HAP-1 (cell line): ENCODE results near the gene ARPP21.

Source experiments
- DNase-seq, 2 experiments: peaks; one replicate each; pipeline ENCODE4 v3.0.0-alpha.2; 2016 to 2020; ENCODE audit warnings: low spot score in 2 of 2
- H3K27me3 ChIP-seq: fragments of 250-450 bp; sonication (Bioruptor Pico); 2 replicates; pipeline ENCODE4 v1.5.1; 2020; ENCODE audit warnings: low read depth, mild to moderate bottlenecking, moderate library complexity
- H3K36me3 ChIP-seq: fragments of 250-450 bp; sonication (Bioruptor Pico); replicated peaks from 2 replicates; pipeline ENCODE4 v1.5.1; 2020; ENCODE audit warnings: mild to moderate bottlenecking
- H3K4me1 ChIP-seq: fragments of 250-450 bp; sonication (Bioruptor Pico); 2 replicates; pipeline ENCODE4 v1.5.1; 2020; ENCODE audit warnings: mild to moderate bottlenecking
- H3K4me3 ChIP-seq: fragments of 250-450 bp; sonication (Bioruptor Pico); 2 replicates; pipeline ENCODE4 v1.5.1; 2020; ENCODE audit warnings: mild to moderate bottlenecking, moderate library complexity
- H3K9me3 ChIP-seq: fragments of 250-450 bp; sonication (Bioruptor Pico); 2 replicates; pipeline ENCODE4 v1.5.1; 2020; ENCODE audit warnings: mild to moderate bottlenecking, moderate library complexity
- in situ Hi-C: fragments of 300-500 bp; cut with MboI; formaldehyde crosslinking; loops from 3 replicates; pipeline ENCODE4 v1.14.3; 2020; ENCODE audit warnings: low sequenced_read_pairs, inconsistent platforms, mixed read lengths

Gene ARPP21

GRCh38 chr3:35739964-35740527, 100.7 kb downstream of the ARPP21 start:
- Histone ChIP-seq H3K36me3 (no peaks in the 10 kb centered on the region), H3K27me3 (0 out of 2 replicates have a peak, but pooled peaks cover 2% of the 10 kb centered on the region), H3K4me1 (no peaks in the 10 kb centered on the region), H3K9me3 (no peaks in the 10 kb centered on the region), H3K4me3 (no peak overlapping the region)
- in situ Hi-C loops = no loop called here
- no peak for DNase-seq

GRCh38 chr3:35743218-35743617, 103.9 kb downstream of the ARPP21 start:
- H3K9me3 ChIP-seq = no peaks in the 10 kb centered on the region
- no peak for DNase-seq
- 0 out of 2 replicates have a peak, but pooled peaks cover 2% of the 10 kb centered on the region for H3K27me3 ChIP-seq
- H3K36me3 ChIP-seq = no peaks in the 10 kb centered on the region
- in situ Hi-C loops = no loop called here
- H3K4me1 ChIP-seq = no peaks in the 10 kb centered on the region
- H3K4me3 ChIP-seq = no peak overlapping the region

GRCh38 chr3:35744419-35744818, 105.1 kb downstream of the ARPP21 start:
- no peaks in the 10 kb centered on the region for H3K36me3 ChIP-seq

GRCh38 chr3:35745351-35745750, 106.0 kb downstream of the ARPP21 start:
- H3K4me1 ChIP-seq = no peaks in the 10 kb centered on the region
- H3K4me3 ChIP-seq = no peak overlapping the region
- no peak for DNase-seq
- in situ Hi-C loops = no loop called here
- no peaks in the 10 kb centered on the region for H3K9me3 ChIP-seq
- 0 out of 2 replicates have a peak, but pooled peaks cover 2% of the 10 kb centered on the region for H3K27me3 ChIP-seq
- no peaks in the 10 kb centered on the region for H3K36me3 ChIP-seq

More at GRCh38 chr3:35744419-35744818, 105.1 kb downstream of the ARPP21 start:
- DNase-seq = no peak
- Histone ChIP-seq H3K4me1 (no peaks in the 10 kb centered on the region), H3K27me3 (0 out of 2 replicates have a peak, but pooled peaks cover 2% of the 10 kb centered on the region), H3K9me3 (no peaks in the 10 kb centered on the region), H3K4me3 (no peak overlapping the region)
- in situ Hi-C loops = no loop called here

- no peak overlapping the region for H3K4me3 ChIP-seq
- H3K4me1 ChIP-seq = peaks cover 5% of the 10 kb centered on the region
- H3K36me3 ChIP-seq = no peaks in the 10 kb centered on the region
- no peaks in the 10 kb centered on the region for H3K9me3 ChIP-seq
- no peak for DNase-seq
- H3K27me3 ChIP-seq = 0 out of 2 replicates have a peak, but pooled peaks cover 2% of the 10 kb centered on the region
- in situ Hi-C loops = no loop called here
Measured at GRCh38 chr3:35745802-35746484, 106.6 kb downstream of the ARPP21 start.

- 0 out of 2 replicates have a peak, but pooled peaks cover 2% of the 10 kb centered on the region for H3K27me3 ChIP-seq
- no peaks in the 10 kb centered on the region for H3K36me3 ChIP-seq
- no peak overlapping the region for H3K4me3 ChIP-seq
- in situ Hi-C loops = no loop called here
- H3K9me3 ChIP-seq = no peaks in the 10 kb centered on the region
- DNase-seq = no peak
- H3K4me1 ChIP-seq = peaks cover 8% of the 10 kb centered on the region
Measured at GRCh38 chr3:35746492-35746891, 107.2 kb downstream of the ARPP21 start.

GRCh38 chr3:35748144-35748543, 108.8 kb downstream of the ARPP21 start:
- no peaks in the 10 kb centered on the region for H3K36me3 ChIP-seq
- H3K27me3 ChIP-seq = no peaks in the 10 kb centered on the region
- H3K4me3 ChIP-seq = no peak overlapping the region
- no peaks in the 10 kb centered on the region for H3K9me3 ChIP-seq
- in situ Hi-C loops = no loop called here
- H3K4me1 ChIP-seq = peaks cover 15% of the 10 kb centered on the region
- DNase-seq = no peak

- Histone ChIP-seq H3K4me3 (no peak overlapping the region), H3K36me3 (no peaks in the 10 kb centered on the region), H3K27me3 (no peaks in the 10 kb centered on the region), H3K4me1 (peaks cover 22% of the 10 kb centered on the region), H3K9me3 (no peaks in the 10 kb centered on the region)
- in situ Hi-C loops = no loop called here
- peak in 1 of 2 experiments; percentile 89 for DNase-seq
Measured at GRCh38 chr3:35751207-35751606, 111.9 kb downstream of the ARPP21 start.

GRCh38 chr3:35757991-35758757, 118.8 kb downstream of the ARPP21 start:
- in situ Hi-C loops = no loop called here
- no peaks in the 10 kb centered on the region for H3K36me3 ChIP-seq
- H3K27me3 ChIP-seq = no peaks in the 10 kb centered on the region
- no peaks in the 10 kb centered on the region for H3K9me3 ChIP-seq
- peaks cover 25% of the 10 kb centered on the region for H3K4me1 ChIP-seq
- no peak overlapping the region for H3K4me3 ChIP-seq
- DNase-seq = peak; percentile 56 to 94

- DNase-seq = no peak
- H3K4me1 ChIP-seq = peaks cover 19% of the 10 kb centered on the region
- no peaks in the 10 kb centered on the region for H3K36me3 ChIP-seq
- no peaks in the 10 kb centered on the region for H3K27me3 ChIP-seq
- no peak overlapping the region for H3K4me3 ChIP-seq
- H3K9me3 ChIP-seq = no peaks in the 10 kb centered on the region
- in situ Hi-C loops = no loop called here
Measured at GRCh38 chr3:35760146-35760545, 120.8 kb downstream of the ARPP21 start.

GRCh38 chr3:35761311-35761710, 122.0 kb downstream of the ARPP21 start:
- in situ Hi-C loops = no loop called here
- Histone ChIP-seq H3K4me3 (no peak overlapping the region), H3K4me1 (peaks cover 30% of the 10 kb centered on the region), H3K27me3 (no peaks in the 10 kb centered on the region), H3K9me3 (no peaks in the 10 kb centered on the region), H3K36me3 (no peaks in the 10 kb centered on the region)
- no peak for DNase-seq

- in situ Hi-C loops = no loop called here
Measured at GRCh38 chr3:35772381-35773015, 133.2 kb downstream of the ARPP21 start.

GRCh38 chr3:35773417-35773816, 134.1 kb downstream of the ARPP21 start:
- Histone ChIP-seq H3K36me3 (no peaks in the 10 kb centered on the region), H3K4me3 (no peak overlapping the region), H3K4me1 (no peaks in the 10 kb centered on the region), H3K9me3 (no peaks in the 10 kb centered on the region), H3K27me3 (no peaks in the 10 kb centered on the region)
- no peak for DNase-seq
- in situ Hi-C loops = no loop called here

More at GRCh38 chr3:35772381-35773015, 133.2 kb downstream of the ARPP21 start:
- H3K9me3 ChIP-seq = no peaks in the 10 kb centered on the region
- H3K36me3 ChIP-seq = no peaks in the 10 kb centered on the region
- H3K27me3 ChIP-seq = no peaks in the 10 kb centered on the region
- H3K4me1 ChIP-seq = no peaks in the 10 kb centered on the region
- DNase-seq = no peak
- H3K4me3 ChIP-seq = no peak overlapping the region
